Ascending aorta (tissue), 2 donors: Measurements from ENCODE around the gene TOLLIP. TPM values are rescaled to one million over a fixed set of nuclear protein-coding genes. Genes with fewer than 3 reads are reported as not detected.

Experiments used
- DNase-seq, 2 donors: peaks; one replicate each; pipeline ENCODE4 v3.0.0-alpha.2; 2019; ENCODE audit warnings: low spot score in 2 of 2
- H3K27ac ChIP-seq, 2 donors: fragments of 200-600 bp; sonication (generic); one replicate each; pipeline ENCODE4 v1.5.1; 2016 to 2017; ENCODE audit warnings: mild to moderate bottlenecking in 1 of 2
- H3K27me3 ChIP-seq: fragments of 200-600 bp; sonication (generic); one replicate; pipeline ENCODE4 v1.5.1; 2017
- H3K36me3 ChIP-seq, 2 donors: fragments of 200-600 bp; sonication (generic); one replicate each; pipeline ENCODE4 v1.5.1; 2016
- H3K4me1 ChIP-seq, 2 donors: fragments of 200-600 bp; sonication (generic); one replicate each; pipeline ENCODE4 v1.5.1; 2016 to 2017; ENCODE audit warnings: mild to moderate bottlenecking in 1 of 2
- H3K4me3 ChIP-seq, 2 donors: fragments of 200-600 bp; sonication (generic); one replicate each; pipeline ENCODE4 v1.5.1; 2016 to 2017; ENCODE audit warnings: mild to moderate bottlenecking in 1 of 2
- H3K9me3 ChIP-seq, 2 donors: fragments of 200-600 bp; sonication (generic); one replicate each; pipeline ENCODE4 v1.5.1; 2016
- intact Hi-C: fragments of 100-400 bp; cut with DNase I; formaldehyde crosslinking; loops from one replicate; pipeline ENCODE4 v1.15.1; 2023
- total RNA-seq: library from RNA; depleted of rRNA; stranded (reverse); fragments of >200 nt; gene quantifications from one replicate; pipeline ENCODE4 v1.1.0, GENCODE V29; 2016
- TF ChIP-seq, protein P1 (sequence below), 3 experiments: fragments of 200-600 bp in 2 of 3; fragments of 450-650 bp in 1 of 3; sonication (generic) in 2 of 3; IDR thresholded peaks; one replicate each; pipeline ENCODE4 v1.5.1; 2016 to 2019; ENCODE audit warnings: antibody characterized with exemption in 3 of 3, mild to moderate bottlenecking in 1 of 3, moderate library complexity in 1 of 3

TOLLIP gene
- total RNA-seq, 1 donor from 2014 or later = 63.0 TPM

- no peaks in the 10 kb centered on the region for H3K27me3 ChIP-seq
- H3K4me3 ChIP-seq = no peak overlapping the region
- no peaks in the 10 kb centered on the region for H3K36me3 ChIP-seq
- TF ChIP-seq, protein P1, sequence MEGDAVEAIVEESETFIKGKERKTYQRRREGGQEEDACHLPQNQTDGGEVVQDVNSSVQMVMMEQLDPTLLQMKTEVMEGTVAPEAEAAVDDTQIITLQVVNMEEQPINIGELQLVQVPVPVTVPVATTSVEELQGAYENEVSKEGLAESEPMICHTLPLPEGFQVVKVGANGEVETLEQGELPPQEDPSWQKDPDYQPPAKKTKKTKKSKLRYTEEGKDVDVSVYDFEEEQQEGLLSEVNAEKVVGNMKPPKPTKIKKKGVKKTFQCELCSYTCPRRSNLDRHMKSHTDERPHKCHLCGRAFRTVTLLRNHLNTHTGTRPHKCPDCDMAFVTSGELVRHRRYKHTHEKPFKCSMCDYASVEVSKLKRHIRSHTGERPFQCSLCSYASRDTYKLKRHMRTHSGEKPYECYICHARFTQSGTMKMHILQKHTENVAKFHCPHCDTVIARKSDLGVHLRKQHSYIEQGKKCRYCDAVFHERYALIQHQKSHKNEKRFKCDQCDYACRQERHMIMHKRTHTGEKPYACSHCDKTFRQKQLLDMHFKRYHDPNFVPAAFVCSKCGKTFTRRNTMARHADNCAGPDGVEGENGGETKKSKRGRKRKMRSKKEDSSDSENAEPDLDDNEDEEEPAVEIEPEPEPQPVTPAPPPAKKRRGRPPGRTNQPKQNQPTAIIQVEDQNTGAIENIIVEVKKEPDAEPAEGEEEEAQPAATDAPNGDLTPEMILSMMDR (IDR thresholded peaks at IDR 0.05) = no peak
- no peak overlapping the region for H3K27ac ChIP-seq
- no peaks in the 10 kb centered on the region for H3K9me3 ChIP-seq
- intact Hi-C loops = no loop called here
- no peaks in the 10 kb centered on the region for H3K4me1 ChIP-seq
- DNase-seq = no peak
Observed at GRCh38 chr11:1227551-1228100, 81.8 kb downstream of the TOLLIP start.

DNA sequence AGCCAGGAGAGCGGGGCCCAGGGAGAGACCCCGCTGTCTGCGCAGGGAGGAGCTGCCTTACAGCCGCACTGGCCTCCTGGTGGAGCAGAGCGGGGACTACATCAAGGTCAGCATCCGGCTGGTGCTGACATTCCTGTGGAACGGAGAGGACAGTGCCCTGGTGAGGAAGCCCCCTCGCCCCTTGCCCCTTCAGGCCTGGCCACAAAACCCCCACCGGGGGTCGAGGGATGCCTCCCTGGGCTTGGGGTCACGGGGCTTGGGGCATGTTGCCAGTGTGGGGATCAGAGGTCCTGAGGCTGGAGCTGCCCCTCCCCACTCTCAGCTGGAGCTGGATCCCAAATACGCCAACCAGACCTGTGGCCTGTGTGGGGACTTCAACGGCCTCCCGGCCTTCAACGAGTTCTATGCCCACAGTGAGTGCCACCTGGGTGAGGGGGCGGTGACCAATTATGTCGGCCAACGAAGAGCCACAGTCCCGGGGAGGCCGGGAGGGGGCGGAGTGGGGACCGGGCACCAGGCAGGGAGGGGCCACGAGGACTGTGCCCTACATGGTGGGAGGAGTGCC, 82.4 kb downstream of the TOLLIP start:
- TF ChIP-seq, protein P1 (IDR thresholded peaks at IDR 0.05) = no peak
- Histone ChIP-seq H3K9me3 (no peaks in the 10 kb centered on the region), H3K27ac (no peak overlapping the region), H3K4me3 (no peak overlapping the region), H3K4me1 (no peaks in the 10 kb centered on the region), H3K36me3 (no peaks in the 10 kb centered on the region), H3K27me3 (no peaks in the 10 kb centered on the region)
- DNase-seq = no peak
- intact Hi-C loops = no loop called here

- TF ChIP-seq, protein P1 (IDR thresholded peaks at IDR 0.05) = no peak
- Histone ChIP-seq H3K27ac (no peak overlapping the region), H3K9me3 (no peaks in the 10 kb centered on the region), H3K4me3 (no peak overlapping the region), H3K4me1 (no peaks in the 10 kb centered on the region), H3K36me3 (no peaks in the 10 kb centered on the region), H3K27me3 (no peaks in the 10 kb centered on the region)
- DNase-seq = peak; percentile 6 to 61
- intact Hi-C loops = no loop called here
Observed at GRCh38 chr11:1226226-1226985, 83.0 kb downstream of the TOLLIP start.

DNA sequence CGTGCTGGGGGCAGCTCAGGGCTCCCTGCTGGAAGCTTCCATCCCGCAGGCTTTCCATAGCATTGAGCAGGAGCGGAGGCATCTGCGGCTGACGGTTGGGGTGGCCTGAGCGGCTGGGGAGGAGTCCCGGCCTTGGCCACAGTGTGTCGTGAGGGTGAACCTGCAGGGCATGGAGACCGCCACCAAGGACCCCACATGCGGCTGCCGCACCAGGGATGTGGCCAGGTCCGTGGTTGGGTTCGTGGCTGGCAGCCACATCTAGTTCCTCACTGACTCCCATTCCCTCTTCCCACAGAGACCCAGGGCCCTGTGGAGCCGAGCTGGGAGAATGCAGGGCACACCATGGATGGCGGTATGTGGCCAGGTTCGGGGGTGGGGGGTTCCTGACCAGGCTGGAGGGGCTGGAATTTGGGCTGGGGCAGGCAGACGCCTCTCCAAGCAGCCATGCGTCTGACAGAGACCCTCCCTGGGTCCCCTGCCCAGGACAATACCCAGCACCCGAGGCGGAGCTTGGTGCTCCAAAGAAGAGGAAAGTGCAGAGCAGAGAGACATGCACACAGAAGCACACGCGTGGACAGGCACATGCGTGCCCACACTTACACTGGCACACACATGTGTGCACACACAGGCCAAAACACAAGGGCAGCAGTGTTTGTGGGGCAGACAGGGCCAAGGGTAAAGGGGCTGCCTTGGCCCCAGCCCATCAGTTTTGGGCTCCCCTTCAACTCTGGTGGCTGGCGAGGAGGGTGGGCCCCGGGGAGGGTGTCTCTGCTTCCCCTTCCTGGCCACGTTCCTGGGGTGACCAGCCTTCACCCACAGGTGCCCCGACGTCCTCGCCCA, 83.8 kb downstream of the TOLLIP start:
- H3K4me1 ChIP-seq = no peaks in the 10 kb centered on the region
- DNase-seq = peak; percentile 5 to 18
- no peaks in the 10 kb centered on the region for H3K9me3 ChIP-seq
- no peaks in the 10 kb centered on the region for H3K36me3 ChIP-seq
- TF ChIP-seq, protein P1 (IDR thresholded peaks at IDR 0.05) = no peak
- no peak overlapping the region for H3K4me3 ChIP-seq
- no peak overlapping the region for H3K27ac ChIP-seq
- no peaks in the 10 kb centered on the region for H3K27me3 ChIP-seq
- intact Hi-C loops = no loop called here

DNA sequence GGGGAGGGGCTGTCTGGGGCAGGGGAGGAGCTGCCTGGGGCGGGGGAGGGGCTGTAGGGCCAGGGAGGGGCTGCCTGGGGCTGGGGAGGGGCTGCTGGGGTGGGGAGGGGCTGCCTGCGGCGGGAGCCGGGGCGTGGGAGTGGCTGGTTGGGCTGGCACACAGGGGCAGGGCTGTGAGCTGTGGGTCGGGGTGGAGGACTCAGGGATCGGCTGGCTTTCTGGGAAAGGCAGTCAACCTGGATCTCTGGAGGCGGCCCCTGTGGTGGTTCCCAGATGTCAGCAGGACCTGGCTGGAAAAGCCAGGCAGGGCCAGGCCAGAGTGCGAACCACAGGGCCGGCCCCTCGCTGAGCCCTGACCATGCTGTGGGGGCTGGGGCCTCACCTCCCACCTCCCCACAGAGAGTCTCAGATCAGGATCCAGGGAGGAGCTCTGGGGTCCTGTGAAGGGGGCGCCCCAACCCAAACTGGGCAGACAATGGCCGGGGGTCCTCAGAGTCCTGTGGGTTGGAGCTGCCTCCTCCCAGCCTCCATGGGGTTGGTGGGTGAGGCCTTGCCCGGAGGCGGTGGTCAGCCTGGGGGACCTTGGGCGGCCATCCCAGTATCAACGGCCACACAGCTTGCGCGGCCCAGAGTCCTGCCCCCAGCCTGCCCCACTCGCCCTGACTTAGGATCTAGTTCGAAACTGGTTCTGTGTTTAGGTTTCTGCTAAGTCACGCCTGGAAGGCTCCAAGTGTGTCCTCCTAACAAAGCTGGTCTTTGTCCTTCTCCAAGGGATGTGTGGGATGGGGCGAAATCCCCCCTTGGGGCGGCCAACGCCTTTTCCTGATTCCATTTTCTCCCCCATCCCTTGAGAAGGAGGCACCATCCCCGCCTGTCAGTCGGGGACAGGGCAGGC, 84.7 kb downstream of the TOLLIP start:
- TF ChIP-seq, protein P1 (IDR thresholded peaks at IDR 0.05) = no peak
- no peak overlapping the region for H3K27ac ChIP-seq
- DNase-seq = peak in 1 of 2 donors; percentile 48
- H3K9me3 ChIP-seq = no peaks in the 10 kb centered on the region
- no peaks in the 10 kb centered on the region for H3K36me3 ChIP-seq
- no peaks in the 10 kb centered on the region for H3K27me3 ChIP-seq
- intact Hi-C loops = no loop called here
- no peaks in the 10 kb centered on the region for H3K4me1 ChIP-seq
- no peak overlapping the region for H3K4me3 ChIP-seq
